ENCODE data around the gene PGS1. TPM values are rescaled to one million over a fixed set of nuclear protein-coding genes. Genes with fewer than 3 reads are reported as not detected.
A peak's percentile ranks its signal among the peaks of the same experiment; 100 is the strongest.

PGS1 gene
- total RNA-seq, 4 donors from 2014 or later, result 41.9 to 105 (median 53.2) TPM

DNA sequence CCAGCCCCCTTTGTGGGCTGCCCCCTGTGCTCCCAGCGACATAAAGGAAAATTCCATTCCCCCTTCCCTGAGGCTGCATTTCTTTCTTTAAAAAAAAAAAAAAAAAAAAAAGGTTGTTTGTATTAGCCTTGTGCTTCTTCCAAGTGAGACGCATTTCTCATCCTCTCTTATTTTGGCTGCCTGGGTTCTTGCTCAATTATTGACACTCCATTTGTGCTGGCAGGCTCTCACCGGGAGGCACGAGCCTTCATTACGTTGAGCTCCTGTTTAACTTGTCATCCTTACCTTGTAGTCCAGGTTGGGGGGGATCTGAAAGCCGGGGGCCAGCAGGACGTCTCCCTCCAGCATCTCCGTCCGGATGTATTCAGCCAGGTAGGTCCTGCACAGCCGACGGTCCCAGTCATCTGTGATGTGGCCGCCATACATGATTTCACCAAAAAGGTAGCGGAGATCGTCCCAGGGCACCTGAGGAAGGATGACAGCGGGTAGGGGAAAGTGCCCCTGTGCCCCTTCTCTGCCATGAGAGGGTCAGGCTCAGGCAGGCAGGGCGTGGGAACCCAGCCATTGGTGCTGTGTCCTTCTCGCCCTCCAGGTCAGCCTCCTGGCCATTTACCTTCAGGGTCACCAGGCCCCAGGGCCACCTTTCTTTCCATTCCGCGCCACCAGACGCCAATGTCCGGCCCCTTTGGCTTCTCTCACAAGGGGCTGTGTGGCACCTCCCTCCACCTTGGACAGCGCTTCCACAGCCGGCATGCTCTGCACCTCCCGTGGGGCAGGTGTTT is 50.6 kb downstream of the PGS1 start:
- Histone ChIP-seq H3K4me1 (peaks cover 0 to 27% (median 9%) of the 10 kb centered on the region in 4 donors), H3K36me3 (peaks cover 0 to 59% (median 4%) of the 10 kb centered on the region in 3 donors), H3K9me3 (no peaks in the 10 kb centered on the region), H3K27me3 (no peaks in the 10 kb centered on the region), H3K4me3 (no peak overlapping the region), H3K27ac (peak overlapping the region in 1 of 4 donors; percentile 22)
- no peak for DNase-seq (ENCODE audit: low spot score in 2 of 2)
- no peak for TF ChIP-seq CTCF (IDR thresholded peaks at IDR 0.05)
- TF ChIP-seq POLR2A (IDR thresholded peaks at IDR 0.05), result no peak
- TF ChIP-seq EP300 (IDR thresholded peaks at IDR 0.05), result no peak
- WGBS, 2 donors, result 80 to 84% methylated on average over 22 to 24 of the region's 24 CpGs

GRCh38 chr17:78429618-78429995 is 51.2 kb downstream of the PGS1 start:
- Histone ChIP-seq H3K27me3 (no peaks in the 10 kb centered on the region), H3K4me3 (no peak overlapping the region), H3K27ac (no peak overlapping the region), H3K4me1 (peaks cover 0 to 27% (median 9%) of the 10 kb centered on the region in 4 donors), H3K36me3 (peaks cover 0 to 53% (median 4%) of the 10 kb centered on the region in 3 donors), H3K9me3 (no peaks in the 10 kb centered on the region)
- no peak for DNase-seq (ENCODE audit: low spot score in 2 of 2)
- TF ChIP-seq EP300 (IDR thresholded peaks at IDR 0.05), result no peak
- no peak for TF ChIP-seq POLR2A (IDR thresholded peaks at IDR 0.05)
- no peak for TF ChIP-seq CTCF (IDR thresholded peaks at IDR 0.05)
- 71 to 85% methylated on average over 10 of the region's 10 CpGs for WGBS, 2 donors

DNA sequence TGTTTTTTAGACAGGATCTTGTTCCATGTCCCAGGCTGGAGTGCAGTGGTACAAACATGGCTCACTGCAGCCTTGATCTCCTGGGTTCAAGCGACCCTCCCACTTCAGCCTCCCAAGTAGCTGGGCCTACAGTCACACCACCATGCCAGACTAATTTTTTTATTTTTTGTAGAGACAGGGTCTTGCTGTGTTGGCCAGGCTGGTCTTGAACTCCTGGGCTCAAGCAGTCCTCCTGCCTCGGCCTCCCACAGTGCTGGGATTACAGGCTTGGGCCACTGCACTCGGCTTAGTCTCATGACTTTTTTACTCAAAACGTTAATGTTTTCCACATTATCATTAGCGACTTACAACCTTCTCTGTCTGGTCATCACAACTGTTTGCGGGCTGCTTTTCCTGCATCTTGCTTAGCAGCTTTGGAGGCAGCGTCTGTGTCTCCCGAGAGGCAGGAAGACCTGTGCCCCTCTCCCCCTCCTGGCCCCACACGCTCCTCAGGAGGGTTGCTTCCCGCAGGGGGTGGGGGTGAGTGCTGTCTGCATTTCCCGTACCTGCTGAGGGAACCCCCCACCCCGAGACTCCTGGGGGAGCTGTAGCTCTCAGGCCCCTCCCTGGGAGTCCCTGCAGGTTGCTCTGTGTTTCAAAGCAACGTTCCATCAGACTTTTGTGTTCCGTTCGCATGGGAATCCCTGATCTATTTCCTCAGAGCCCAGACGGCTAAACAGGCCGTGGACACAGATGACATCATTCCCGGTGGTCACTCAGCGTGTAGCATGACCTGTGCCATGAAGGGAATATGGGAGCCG is 52.6 kb downstream of the PGS1 start:
- no peak overlapping the region for H3K4me3 ChIP-seq
- TF ChIP-seq CTCF (IDR thresholded peaks at IDR 0.05) (no peak), POLR2A (IDR thresholded peaks at IDR 0.05) (no peak), EP300 (IDR thresholded peaks at IDR 0.05) (no peak)
- H3K9me3 ChIP-seq, result no peaks in the 10 kb centered on the region
- peaks cover 0 to 27% (median 9%) of the 10 kb centered on the region in 4 donors for H3K4me1 ChIP-seq
- 49 to 53% methylated on average over 20 of the region's 20 CpGs for WGBS, 2 donors
- peaks cover 0 to 4% of the 10 kb centered on the region in 2 donors for H3K27me3 ChIP-seq
- H3K27ac ChIP-seq, result no peak overlapping the region
- DNase-seq (ENCODE audit: low spot score in 2 of 2), result no peak
- peaks cover 0 to 39% (median 1%) of the 10 kb centered on the region in 3 donors for H3K36me3 ChIP-seq

- no peak overlapping the region for H3K4me3 ChIP-seq
- no peak overlapping the region for H3K27ac ChIP-seq
- peaks cover 0 to 34% (median 0%) of the 10 kb centered on the region in 3 donors for H3K36me3 ChIP-seq
- peaks cover 0 to 10% of the 10 kb centered on the region in 2 donors for H3K27me3 ChIP-seq
- WGBS, 2 donors, result 73 to 87% methylated on average over 11 of the region's 11 CpGs
- peaks cover 0 to 27% (median 9%) of the 10 kb centered on the region in 4 donors for H3K4me1 ChIP-seq
- no peak for DNase-seq (ENCODE audit: low spot score in 2 of 2)
- no peaks in the 10 kb centered on the region for H3K9me3 ChIP-seq
- TF ChIP-seq CTCF (IDR thresholded peaks at IDR 0.05) (no peak), POLR2A (IDR thresholded peaks at IDR 0.05) (no peak), EP300 (IDR thresholded peaks at IDR 0.05) (no peak)
Observed at GRCh38 chr17:78431692-78431958, 53.2 kb downstream of the PGS1 start.

All from tibial nerve (tissue), 4 donors.